ENCODE measurements around the gene RASD1. TPM values are rescaled to one million over a fixed set of nuclear protein-coding genes. Genes with fewer than 3 reads are reported as not detected.

Gene RASD1
- total RNA-seq, 1 experiment from 2014 or later, result 1.2 TPM

GRCh38 chr17:17508646-17509591 is 12.7 kb upstream of the RASD1 start:
- no peak overlapping the region for H3K27ac ChIP-seq
- no TSS peak for BruUV-seq (replicated peaks)
- no peaks in the 10 kb centered on the region for H3K9me3 ChIP-seq (ENCODE audit: insufficient read depth, low read depth)
- intact Hi-C loops (cut with micrococcal nuclease; ENCODE audit: unreplicated experiment), result no loop called here
- ChIA-PET CTCF (no interaction called here), POLR2A (ENCODE audit: unreplicated experiment) (no interaction called here)
- H3K27me3 ChIP-seq (ENCODE audit: insufficient read depth, low read depth), result no peaks in the 10 kb centered on the region
- H2AFZ ChIP-seq, result no peak overlapping the region
- TF ChIP-seq CTCF (conservative IDR thresholded peaks at IDR 0.05) (no peak), EZH2 (IDR thresholded peaks at IDR 0.05; ENCODE audit: low read depth) (no peak)
- H3K9me2 ChIP-seq (ENCODE audit: insufficient read depth), result no peaks in the 10 kb centered on the region
- peaks cover 61% of the 10 kb centered on the region for H4K20me1 ChIP-seq (ENCODE audit: insufficient read depth)
- H3K4me2 ChIP-seq, result no peak overlapping the region
- no peaks in the 10 kb centered on the region; the same call in 1 of the 2 replicates for H3F3A ChIP-seq (ENCODE audit: insufficient read depth, low read depth)
- H3K4me3 ChIP-seq, result no peak overlapping the region
- no peak for DNase-seq
- no peaks in the 10 kb centered on the region for H3K36me3 ChIP-seq (ENCODE audit: low read depth)
- no peaks in the 10 kb centered on the region for H3K79me2 ChIP-seq (ENCODE audit: low read depth)
- H3K4me1 ChIP-seq (replicated peaks; ENCODE audit: insufficient read depth), result peaks cover 24% of the 10 kb centered on the region

- POLR2A ChIA-PET (ENCODE audit: unreplicated experiment), result no interaction called here
- Histone ChIP-seq H3F3A (ENCODE audit: insufficient read depth, low read depth) (no peaks in the 10 kb centered on the region; the same call in 1 of the 2 replicates), H4K20me1 (ENCODE audit: insufficient read depth) (peaks cover 53% of the 10 kb centered on the region), H3K27me3 (ENCODE audit: insufficient read depth, low read depth) (no peaks in the 10 kb centered on the region), H3K9me2 (ENCODE audit: insufficient read depth) (no peaks in the 10 kb centered on the region), H3K79me2 (ENCODE audit: low read depth) (no peaks in the 10 kb centered on the region), H3K36me3 (ENCODE audit: low read depth) (no peaks in the 10 kb centered on the region), H3K9me3 (ENCODE audit: insufficient read depth, low read depth) (no peaks in the 10 kb centered on the region), H3K4me1 (replicated peaks; ENCODE audit: insufficient read depth) (peaks cover 24% of the 10 kb centered on the region), H3K4me2 (no peak overlapping the region), H3K27ac (no peak overlapping the region), H3K4me3 (no peak overlapping the region), H2AFZ (no peak overlapping the region)
- CTCF ChIA-PET, result no interaction called here
- TF ChIP-seq EZH2 (IDR thresholded peaks at IDR 0.05; ENCODE audit: low read depth) (no peak), CTCF (conservative IDR thresholded peaks at IDR 0.05) (no peak)
- BruUV-seq (replicated peaks), result no TSS peak
- intact Hi-C loops (cut with micrococcal nuclease; ENCODE audit: unreplicated experiment), result no loop called here
- no peak for DNase-seq
Measured at GRCh38 chr17:17508019-17508535, 11.9 kb upstream of the RASD1 start.

GRCh38 chr17:17507465-17508011 is 11.3 kb upstream of the RASD1 start:
- H3K79me2 ChIP-seq (ENCODE audit: low read depth), result no peaks in the 10 kb centered on the region
- H3K9me3 ChIP-seq (ENCODE audit: insufficient read depth, low read depth), result no peaks in the 10 kb centered on the region
- ChIA-PET CTCF (interaction anchor here (0.6 to 1.0 kb wide), 2 partner anchors 77 to 133 kb away, joined by 3 to 16 read pairs; no protein-coding TSS in a partner anchor), POLR2A (ENCODE audit: unreplicated experiment) (no interaction called here)
- no peaks in the 10 kb centered on the region; the same call in 1 of the 2 replicates for H3F3A ChIP-seq (ENCODE audit: insufficient read depth, low read depth)
- no peak overlapping the region for H3K4me3 ChIP-seq
- no peak overlapping the region for H3K27ac ChIP-seq
- BruUV-seq (replicated peaks), result no TSS peak
- DNase-seq, result no peak
- no peak overlapping the region for H2AFZ ChIP-seq
- H3K27me3 ChIP-seq (ENCODE audit: insufficient read depth, low read depth), result no peaks in the 10 kb centered on the region
- intact Hi-C loops (cut with micrococcal nuclease; ENCODE audit: unreplicated experiment), result no loop called here
- TF ChIP-seq CTCF (conservative IDR thresholded peaks at IDR 0.05), result no peak
- no peak for TF ChIP-seq EZH2 (IDR thresholded peaks at IDR 0.05; ENCODE audit: low read depth)
- peaks cover 23% of the 10 kb centered on the region for H3K4me1 ChIP-seq (replicated peaks; ENCODE audit: insufficient read depth)
- H4K20me1 ChIP-seq (ENCODE audit: insufficient read depth), result peaks cover 47% of the 10 kb centered on the region
- no peaks in the 10 kb centered on the region for H3K9me2 ChIP-seq (ENCODE audit: insufficient read depth)
- no peak overlapping the region for H3K4me2 ChIP-seq
- H3K36me3 ChIP-seq (ENCODE audit: low read depth), result no peaks in the 10 kb centered on the region

Measured in PC-9 (cell line).